GM23248 (cell line): ENCODE data around the gene DIAPH3. TPM values are rescaled to one million over a fixed set of nuclear protein-coding genes. Genes with fewer than 3 reads are reported as not detected.

Experiments used
- DNase-seq: peaks from one replicate; pipeline ENCODE4 v3.0.0-alpha.2; 2015
- H2AFZ ChIP-seq: fragments of 200-600 bp; sonication (generic); 2 replicates; pipeline ENCODE4 v1.6.1; 2016; ENCODE audit warnings: antibody characterized with exemption
- H3F3A ChIP-seq: fragments of 200-600 bp; sonication (generic); 2 replicates; pipeline ENCODE4 v1.6.1; 2016; ENCODE audit warnings: mild to moderate bottlenecking, antibody characterized with exemption, mixed run types; ENCODE audit not compliant: insufficient read depth
- H3K27ac ChIP-seq: fragments of 200-600 bp; sonication (generic); 2 replicates; pipeline ENCODE4 v1.5.1; 2016; ENCODE audit warnings: mild to moderate bottlenecking
- H3K27me3 ChIP-seq: fragments of 200-600 bp; sonication (generic); replicated peaks from 2 replicates; pipeline ENCODE4 v1.6.1; 2016; ENCODE audit warnings: mild to moderate bottlenecking; ENCODE audit not compliant: insufficient read depth
- H3K36me3 ChIP-seq: fragments of 200-600 bp; sonication (generic); 2 replicates; pipeline ENCODE4 v1.6.1; 2016; ENCODE audit warnings: low read depth, mild to moderate bottlenecking
- H3K4me1 ChIP-seq: fragments of 200-600 bp; sonication (generic); 2 replicates; pipeline ENCODE4 v1.6.1; 2016; ENCODE audit warnings: mild to moderate bottlenecking; ENCODE audit not compliant: insufficient read depth
- H3K4me2 ChIP-seq: fragments of 200-600 bp; sonication (generic); one replicate; pipeline ENCODE4 v1.6.1; 2016; ENCODE audit warnings: mild to moderate bottlenecking; ENCODE audit not compliant: unreplicated experiment
- H3K4me3 ChIP-seq: fragments of 200-600 bp; sonication (generic); 2 replicates; pipeline ENCODE4 v1.5.1; 2016; ENCODE audit warnings: mild to moderate bottlenecking
- H3K79me2 ChIP-seq: fragments of 200-600 bp; sonication (generic); 2 replicates; pipeline ENCODE4 v1.6.1; 2016; ENCODE audit warnings: mild to moderate bottlenecking; ENCODE audit not compliant: insufficient read depth
- H3K9ac ChIP-seq: fragments of 200-600 bp; sonication (generic); 2 replicates; pipeline ENCODE4 v1.6.1; 2016; ENCODE audit warnings: mild to moderate bottlenecking
- H3K9me2 ChIP-seq: fragments of 200-600 bp; sonication (generic); 2 replicates; pipeline ENCODE4 v1.6.1; 2016; ENCODE audit warnings: mixed run types, mild to moderate bottlenecking, moderate library complexity; ENCODE audit not compliant: insufficient read depth
- H3K9me3 ChIP-seq: fragments of 200-600 bp; sonication (generic); one replicate; pipeline ENCODE4 v1.6.1; 2017; ENCODE audit warnings: low read depth
- H4K20me1 ChIP-seq: fragments of 200-600 bp; sonication (generic); 2 replicates; pipeline ENCODE4 v1.6.0; 2016; ENCODE audit not compliant: insufficient read depth
- EZH2 ChIP-seq: fragments of 200-600 bp; sonication (generic); IDR thresholded peaks from 2 replicates; pipeline ENCODE4 v1.6.1; 2018; ENCODE audit warnings: antibody characterized with exemption, mild to moderate bottlenecking; ENCODE audit not compliant: insufficient read depth, poor library complexity, severe bottlenecking
- EZH2phosphoT487 ChIP-seq: fragments of 200-600 bp; sonication (generic); IDR thresholded peaks from 2 replicates; pipeline ENCODE4 v1.6.1; 2018; ENCODE audit warnings: antibody characterized with exemption, moderate library complexity, mild to moderate bottlenecking, low read depth; ENCODE audit not compliant: insufficient read depth
- WGBS, 2 experiments: methylation state at CpG; one replicate each; pipeline ENCODE4 v1.1.6; 2015 to 2017; ENCODE audit warnings: low lambda C conversion rate in 2 of 2, low coverage in 1 of 2; ENCODE audit errors: missing lambda C conversion rate in 2 of 2; 5-methylcytosine and 5-hydroxymethylcytosine counted together
- in situ Hi-C: fragments of 300-500 bp; cut with MboI; formaldehyde crosslinking; loops from 2 replicates; pipeline ENCODE4 v1.15.0; 2020
- polyA plus RNA-seq: library from polyadenylated mRNA; unstranded; fragments of >200 nt; fragmentation: Nextera tagmentation; extraction: Ambion mirVana; gene quantifications from 2 replicates; pipeline ENCODE4 v1.2.1, GENCODE V29; 2016
- total RNA-seq: library from RNA; depleted of rRNA; stranded (reverse); fragments of >200 nt; shearing (Covaris generic); gene quantifications from 2 replicates; pipeline ENCODE4 v1.2.3, GENCODE V29; 2014

Gene DIAPH3
- total and polyA plus RNA-seq, 2 experiments from 2014 or later, result 12.1 to 18.1 TPM

GRCh38 chr13:60167121-60167520 is 3.4 kb upstream of the DIAPH3 start:
- no peak overlapping the region for H3K4me3 ChIP-seq
- H2AFZ ChIP-seq, result no peak overlapping the region
- no peaks in the 10 kb centered on the region for H4K20me1 ChIP-seq
- WGBS, 2 experiments, result 77 to 84% methylated on average over 3 of the region's 3 CpGs
- H3K79me2 ChIP-seq, result peaks cover 10% of the 10 kb centered on the region
- H3K9ac ChIP-seq, result no peak overlapping the region
- peaks cover 22% of the 10 kb centered on the region for H3K4me1 ChIP-seq
- DNase-seq, result no peak
- TF ChIP-seq EZH2, result no peak
- no peak for TF ChIP-seq EZH2phosphoT487
- no peaks in the 10 kb centered on the region for H3K27me3 ChIP-seq
- H3K36me3 ChIP-seq, result no peaks in the 10 kb centered on the region
- no peak overlapping the region for H3K4me2 ChIP-seq
- in situ Hi-C loops, result no loop called here
- no peaks in the 10 kb centered on the region for H3K9me2 ChIP-seq
- peaks cover 13% of the 10 kb centered on the region for H3F3A ChIP-seq
- H3K27ac ChIP-seq, result no peak overlapping the region
- H3K9me3 ChIP-seq, result no peaks in the 10 kb centered on the region

- Histone ChIP-seq H3K4me2 (peak overlapping the region; percentile 79), H3K27ac (no peak overlapping the region), H3K4me3 (peak overlapping the region; percentile 88), H3K79me2 (peaks cover 25% of the 10 kb centered on the region), H3F3A (peaks cover 23% of the 10 kb centered on the region), H3K36me3 (no peaks in the 10 kb centered on the region), H3K9me2 (no peaks in the 10 kb centered on the region), H4K20me1 (no peaks in the 10 kb centered on the region), H3K27me3 (no peaks in the 10 kb centered on the region), H3K4me1 (peaks cover 26% of the 10 kb centered on the region), H3K9ac (no peak overlapping the region), H3K9me3 (no peaks in the 10 kb centered on the region), H2AFZ (peak overlapping the region; percentile 91)
- in situ Hi-C loops, result no loop called here
- TF ChIP-seq EZH2phosphoT487, result no peak
- no peak for TF ChIP-seq EZH2
- 20 to 26% methylated on average over 3 of the region's 3 CpGs for WGBS, 2 experiments
- DNase-seq, result no peak
Measured at GRCh38 chr13:60165391-60166099, 1.8 kb upstream of the DIAPH3 start.

GRCh38 chr13:60164234-60164889 is 634 bp upstream of the DIAPH3 start:
- peaks cover 37% of the 10 kb centered on the region for H3K79me2 ChIP-seq
- TF ChIP-seq EZH2 (no peak), EZH2phosphoT487 (no peak)

GRCh38 chr13:60162096-60162495 is 1.6 kb downstream of the DIAPH3 start:
- Histone ChIP-seq H3K36me3 (no peaks in the 10 kb centered on the region), H3K4me1 (peaks cover 26% of the 10 kb centered on the region), H2AFZ (peak overlapping the region; percentile 91), H3K27me3 (no peaks in the 10 kb centered on the region), H3K27ac (peak overlapping the region; percentile 71), H3K9me3 (no peaks in the 10 kb centered on the region), H3F3A (peaks cover 23% of the 10 kb centered on the region), H3K4me2 (peak overlapping the region; percentile 93), H4K20me1 (no peaks in the 10 kb centered on the region), H3K9ac (peak overlapping the region; percentile 85; the same call in 1 of the 2 replicates), H3K9me2 (no peaks in the 10 kb centered on the region), H3K4me3 (peak overlapping the region; percentile 88), H3K79me2 (peaks cover 60% of the 10 kb centered on the region)
- peak; percentile 22 for DNase-seq
- TF ChIP-seq EZH2 (no peak), EZH2phosphoT487 (no peak)
- in situ Hi-C loops, result no loop called here

More at GRCh38 chr13:60164234-60164889, 634 bp upstream of the DIAPH3 start:
- H3K27me3 ChIP-seq, result no peaks in the 10 kb centered on the region
- in situ Hi-C loops, result no loop called here
- peak overlapping the region; percentile 91 for H2AFZ ChIP-seq
- peak overlapping the region; percentile 79 for H3K4me2 ChIP-seq
- H3K9me3 ChIP-seq, result no peaks in the 10 kb centered on the region
- H3K36me3 ChIP-seq, result no peaks in the 10 kb centered on the region
- no peaks in the 10 kb centered on the region for H3K9me2 ChIP-seq
- peak overlapping the region; percentile 85 for H3K9ac ChIP-seq
- peak overlapping the region; percentile 88 for H3K4me3 ChIP-seq
- DNase-seq, result peak; percentile 38
- peak overlapping the region; percentile 71 for H3K27ac ChIP-seq
- no peaks in the 10 kb centered on the region for H4K20me1 ChIP-seq
- H3F3A ChIP-seq, result peaks cover 23% of the 10 kb centered on the region
- WGBS, 2 experiments, result 4 to 5% methylated on average over 9 of the region's 9 CpGs
- peaks cover 26% of the 10 kb centered on the region for H3K4me1 ChIP-seq
